GM19324 (cell line): ENCODE results near the gene CLIP2.
"Not testable (repeated sequence)": the region's sequence is repeated elsewhere in the genome, so short reads cannot be mapped to it uniquely, and the experiment has no call there.

Experiments
- ATAC-seq: cut with Tn5 transposase; IDR thresholded peaks from one replicate; pipeline ENCODE4 v1.9.1; 2021; ENCODE audit warnings: mild to moderate bottlenecking, moderate library complexity; ENCODE audit not compliant: unreplicated experiment, low FRiP score

CLIP2 gene

GRCh38 chr7:74420006-74420405, 130.8 kb downstream of the CLIP2 start:
- ATAC-seq: no peak

- ATAC-seq: no peak
Measured at GRCh38 chr7:74424291-74424880, 135.2 kb downstream of the CLIP2 start.

- no peak for ATAC-seq
Measured at GRCh38 chr7:74428023-74428422, 138.8 kb downstream of the CLIP2 start.

- ATAC-seq: no peak
Measured at GRCh38 chr7:74429153-74429747, 140.0 kb downstream of the CLIP2 start.

- ATAC-seq: not testable (repeated sequence)
Measured at GRCh38 chr7:74430409-74430808, 141.2 kb downstream of the CLIP2 start.

GRCh38 chr7:74430961-74431466, 141.8 kb downstream of the CLIP2 start:
- ATAC-seq: no peak

- ATAC-seq: not testable (repeated sequence)
Measured at GRCh38 chr7:74437291-74437571, 148.0 kb downstream of the CLIP2 start.

GRCh38 chr7:74438327-74438726, 149.1 kb downstream of the CLIP2 start:
- no peak for ATAC-seq

GRCh38 chr7:74439541-74439940, 150.3 kb downstream of the CLIP2 start:
- ATAC-seq: no peak

GRCh38 chr7:74440143-74440542, 150.9 kb downstream of the CLIP2 start:
- not testable (repeated sequence) for ATAC-seq

GRCh38 chr7:74441801-74442200, 152.6 kb downstream of the CLIP2 start:
- no peak for ATAC-seq

- no peak for ATAC-seq
Measured at GRCh38 chr7:74443543-74444247, 154.5 kb downstream of the CLIP2 start.

- ATAC-seq: no peak
Measured at GRCh38 chr7:74449144-74449543, 159.9 kb downstream of the CLIP2 start.

GRCh38 chr7:74449809-74450397, 160.7 kb downstream of the CLIP2 start:
- no peak for ATAC-seq

- ATAC-seq: no peak
Measured at GRCh38 chr7:74452748-74453321, 163.6 kb downstream of the CLIP2 start.

- ATAC-seq: no peak
Measured at GRCh38 chr7:74453322-74454011, 164.3 kb downstream of the CLIP2 start, which contains the start of gene GTF2IRD1. TSS of gene GTF2IRD1 (plus strand) at chr7:74453906. CDS start at chr7:74508081, 54,175 bp downstream.

GRCh38 chr7:74454021-74454924, 165.1 kb downstream of the CLIP2 start:
- no peak for ATAC-seq

- ATAC-seq: no peak
Measured at GRCh38 chr7:74454925-74455288, 165.7 kb downstream of the CLIP2 start.

- ATAC-seq: no peak
Measured at GRCh38 chr7:74455291-74455804, 166.1 kb downstream of the CLIP2 start.
